Esophagus squamous epithelium (tissue), 4 donors: ENCODE data around the gene DLG2.

Source experiments
- POLR2A ChIP-seq, 4 donors: fragments of 450-650 bp; IDR thresholded peaks; one replicate each; pipeline ENCODE4 v1.6.1; 2017; ENCODE audit warnings: antibody characterized with exemption in 4 of 4, mild to moderate bottlenecking in 4 of 4, moderate library complexity in 3 of 4
- TF ChIP-seq, protein P1 (sequence below), 6 experiments: fragments of 450-650 bp in 4 of 6; fragments of 200-600 bp in 2 of 6; sonication (generic) in 2 of 6; IDR thresholded peaks; one replicate each; pipeline ENCODE4 v1.5.1; 2016 to 2019; ENCODE audit warnings: antibody characterized with exemption in 6 of 6, mild to moderate bottlenecking in 4 of 6, moderate library complexity in 4 of 6

DNA sequence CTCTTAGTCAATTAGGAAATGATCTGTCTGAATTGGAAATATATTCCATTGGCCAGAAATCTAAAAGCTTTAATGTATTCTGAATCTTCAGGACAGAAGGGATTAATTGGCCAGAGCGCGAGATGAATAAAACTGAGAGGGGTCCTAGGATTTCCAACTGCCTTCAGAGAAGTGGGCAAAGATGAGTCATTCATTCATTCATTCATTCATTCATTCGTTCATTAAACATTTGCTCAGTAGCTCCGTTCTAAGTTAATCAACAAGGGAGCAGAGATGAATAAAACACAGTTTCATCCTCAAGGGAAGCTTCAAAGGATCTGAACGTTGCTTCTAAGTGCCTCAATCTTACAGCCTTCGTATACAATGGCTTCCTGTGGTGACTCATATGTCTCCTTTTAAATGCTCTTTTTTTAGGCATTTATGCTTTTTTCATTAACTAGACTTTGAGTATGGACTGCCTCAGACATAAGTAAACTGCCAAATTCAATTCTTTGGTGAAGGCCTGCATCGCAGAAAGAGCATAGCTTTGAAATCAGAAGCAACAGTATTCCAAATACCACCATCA lies 1803.6 kb downstream of the DLG2 start:
- TF ChIP-seq, protein P1, sequence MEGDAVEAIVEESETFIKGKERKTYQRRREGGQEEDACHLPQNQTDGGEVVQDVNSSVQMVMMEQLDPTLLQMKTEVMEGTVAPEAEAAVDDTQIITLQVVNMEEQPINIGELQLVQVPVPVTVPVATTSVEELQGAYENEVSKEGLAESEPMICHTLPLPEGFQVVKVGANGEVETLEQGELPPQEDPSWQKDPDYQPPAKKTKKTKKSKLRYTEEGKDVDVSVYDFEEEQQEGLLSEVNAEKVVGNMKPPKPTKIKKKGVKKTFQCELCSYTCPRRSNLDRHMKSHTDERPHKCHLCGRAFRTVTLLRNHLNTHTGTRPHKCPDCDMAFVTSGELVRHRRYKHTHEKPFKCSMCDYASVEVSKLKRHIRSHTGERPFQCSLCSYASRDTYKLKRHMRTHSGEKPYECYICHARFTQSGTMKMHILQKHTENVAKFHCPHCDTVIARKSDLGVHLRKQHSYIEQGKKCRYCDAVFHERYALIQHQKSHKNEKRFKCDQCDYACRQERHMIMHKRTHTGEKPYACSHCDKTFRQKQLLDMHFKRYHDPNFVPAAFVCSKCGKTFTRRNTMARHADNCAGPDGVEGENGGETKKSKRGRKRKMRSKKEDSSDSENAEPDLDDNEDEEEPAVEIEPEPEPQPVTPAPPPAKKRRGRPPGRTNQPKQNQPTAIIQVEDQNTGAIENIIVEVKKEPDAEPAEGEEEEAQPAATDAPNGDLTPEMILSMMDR (IDR thresholded peaks at IDR 0.05): no peak
- TF ChIP-seq POLR2A (IDR thresholded peaks at IDR 0.05): no peak
